OCI-LY3 (cell line): ENCODE data around the gene PRSS37.
"Not testable (repeated sequence)": the region's sequence is repeated elsewhere in the genome, so short reads cannot be mapped to it uniquely, and the experiment has no call there.

Experiments used
- H2AFZ ChIP-seq: fragments of 200-600, 300-600 bp; shearing (Covaris generic); 2 replicates; pipeline ENCODE4 v1.6.0; 2014; ENCODE audit warnings: antibody characterized with exemption, low read depth, low read length
- H3K27ac ChIP-seq: fragments of 200-600, 300-600 bp; sonication (generic); 2 replicates; pipeline ENCODE4 v1.5.1; 2014; ENCODE audit warnings: mild to moderate bottlenecking, low read length, moderate library complexity, mixed read lengths
- H3K27me3 ChIP-seq: fragments of 200-600, 300-600 bp; sonication (generic); 2 replicates; pipeline ENCODE4 v1.6.1; 2014; ENCODE audit warnings: low read depth, low read length, mixed read lengths
- H3K36me3 ChIP-seq: fragments of 200-600, 300-600 bp; sonication (generic); replicated peaks from 2 replicates; pipeline ENCODE3; 2014; ENCODE audit warnings: low read depth, low read length, mixed read lengths
- H3K4me1 ChIP-seq: fragments of 300-600, 200-600 bp; sonication (generic); 2 replicates; pipeline ENCODE4 v1.6.1; 2014; ENCODE audit warnings: low read length, mixed read lengths
- H3K4me2 ChIP-seq: fragments of 200-600, 300-600 bp; sonication (generic); 2 replicates; pipeline ENCODE4 v1.6.1; 2014; ENCODE audit warnings: low read length, mixed read lengths
- H3K4me3 ChIP-seq: fragments of 300-600, 200-600 bp; sonication (generic); 2 replicates; pipeline ENCODE4 v1.5.1; 2014; ENCODE audit warnings: antibody characterized with exemption, mild to moderate bottlenecking, low read length, moderate library complexity
- H3K79me2 ChIP-seq: fragments of 300-600, 200-600 bp; shearing (Covaris generic); 2 replicates; pipeline ENCODE4 v1.6.1; 2014; ENCODE audit warnings: mild to moderate bottlenecking, low read length, mixed read lengths
- H3K9ac ChIP-seq: fragments of 300-600, 200-600 bp; shearing (Covaris generic); 2 replicates; pipeline ENCODE4 v1.6.0; 2014; ENCODE audit warnings: mild to moderate bottlenecking, low read length, moderate library complexity
- H3K9me3 ChIP-seq: fragments of 200-600, 300-600 bp; shearing (Covaris generic); 2 replicates; pipeline ENCODE4 v1.6.1; 2014; ENCODE audit warnings: low read length, mixed read lengths; ENCODE audit not compliant: insufficient read depth
- H4K20me1 ChIP-seq: fragments of 200-600, 300-600 bp; sonication (generic); 2 replicates; pipeline ENCODE4 v1.6.1; 2016; ENCODE audit warnings: low read length, mixed read lengths; ENCODE audit not compliant: insufficient read depth
- CTCF ChIP-seq: fragments of 200-600, 300-600 bp; sonication (generic); IDR thresholded peaks from 2 replicates; pipeline ENCODE4 v1.5.1; 2014; ENCODE audit warnings: antibody characterized with exemption, low read length, low read depth
- EZH2phosphoT487 ChIP-seq: fragments of 200-600 bp; shearing (Covaris generic); IDR thresholded peaks from 2 replicates; pipeline ENCODE4 v1.6.1; 2018; ENCODE audit warnings: antibody characterized with exemption, mixed run types, low read depth

PRSS37 gene

GRCh38 chr7:141838581-141838980 is 2.7 kb downstream of the PRSS37 start:
- H3K9me3 ChIP-seq, result no peaks in the 10 kb centered on the region
- H3K27me3 ChIP-seq, result no peaks in the 10 kb centered on the region
- no peak overlapping the region for H3K4me3 ChIP-seq
- no peak overlapping the region for H3K9ac ChIP-seq
- no peaks in the 10 kb centered on the region for H3K4me1 ChIP-seq
- no peak overlapping the region for H2AFZ ChIP-seq
- H3K27ac ChIP-seq, result no peak overlapping the region
- TF ChIP-seq CTCF, result no peak
- no peak for TF ChIP-seq EZH2phosphoT487
- H4K20me1 ChIP-seq, result no peaks in the 10 kb centered on the region
- no peaks in the 10 kb centered on the region for H3K36me3 ChIP-seq
- H3K79me2 ChIP-seq, result no peaks in the 10 kb centered on the region
- H3K4me2 ChIP-seq, result no peak overlapping the region

- Histone ChIP-seq H4K20me1 (no peaks in the 10 kb centered on the region), H3K4me1 (no peaks in the 10 kb centered on the region)
Measured at GRCh38 chr7:141837683-141838082, 3.6 kb downstream of the PRSS37 start.

GRCh38 chr7:141822432-141822831 is 18.9 kb downstream of the PRSS37 start:
- not testable (repeated sequence) for H3K27ac ChIP-seq, H3K4me2 ChIP-seq, H3K4me1 ChIP-seq, H3K9me3 ChIP-seq, H4K20me1 ChIP-seq, H3K27me3 ChIP-seq, H3K36me3 ChIP-seq, H3K4me3 ChIP-seq, H2AFZ ChIP-seq, H3K79me2 ChIP-seq, H3K9ac ChIP-seq

More at GRCh38 chr7:141837683-141838082, 3.6 kb downstream of the PRSS37 start:
- no peaks in the 10 kb centered on the region for H3K27me3 ChIP-seq
- no peak overlapping the region for H3K4me2 ChIP-seq
- no peaks in the 10 kb centered on the region for H3K36me3 ChIP-seq
- no peaks in the 10 kb centered on the region for H3K9me3 ChIP-seq
- no peak overlapping the region for H3K4me3 ChIP-seq
- TF ChIP-seq EZH2phosphoT487 (no peak), CTCF (no peak)
- no peak overlapping the region for H3K27ac ChIP-seq
- no peak overlapping the region for H3K9ac ChIP-seq
- no peak overlapping the region for H2AFZ ChIP-seq
- H3K79me2 ChIP-seq, result no peaks in the 10 kb centered on the region

- Histone ChIP-seq H3K36me3 (no peaks in the 10 kb centered on the region), H3K9me3 (no peaks in the 10 kb centered on the region), H3K79me2 (no peaks in the 10 kb centered on the region), H3K27me3 (no peaks in the 10 kb centered on the region), H4K20me1 (no peaks in the 10 kb centered on the region), H3K4me1 (no peaks in the 10 kb centered on the region), H3K4me2 (no peak overlapping the region), H3K27ac (no peak overlapping the region), H3K4me3 (no peak overlapping the region), H2AFZ (no peak overlapping the region), H3K9ac (no peak overlapping the region)
- TF ChIP-seq EZH2phosphoT487 (no peak), CTCF (no peak)
Measured at GRCh38 chr7:141820067-141820466, 21.2 kb downstream of the PRSS37 start.

GRCh38 chr7:141792526-141792925 is 48.8 kb downstream of the PRSS37 start:
- Histone ChIP-seq H3K27ac (no peak overlapping the region), H3K27me3 (no peaks in the 10 kb centered on the region), H3K4me3 (no peak overlapping the region), H3K9me3 (no peaks in the 10 kb centered on the region), H3K9ac (no peak overlapping the region), H2AFZ (no peak overlapping the region), H3K36me3 (no peaks in the 10 kb centered on the region), H3K4me1 (no peaks in the 10 kb centered on the region), H4K20me1 (no peaks in the 10 kb centered on the region), H3K4me2 (no peak overlapping the region), H3K79me2 (no peaks in the 10 kb centered on the region)
- no peak for TF ChIP-seq EZH2phosphoT487
- no peak for TF ChIP-seq CTCF
